Spinal cord (tissue), 10 donors: Measurements from ENCODE around the gene FKBP14. TPM values are rescaled to one million over a fixed set of nuclear protein-coding genes. Genes with fewer than 3 reads are reported as not detected.

Source experiments
- DNase-seq, 6 donors: peaks; one replicate each; pipeline versions ENCODE4 v3.0.0 to v3.0.0-alpha.2; 2013 to 2015; ENCODE audit warnings: low spot score in 6 of 6, low read depth in 4 of 6
- H3K27ac ChIP-seq: one replicate; pipeline ENCODE4 v1.5.1; 2013; ENCODE audit warnings: low read depth, low read length, control low read depth
- H3K27me3 ChIP-seq: one replicate; pipeline ENCODE4 v1.6.1; 2013; ENCODE audit warnings: low read length; ENCODE audit not compliant: control insufficient read depth, insufficient read depth
- H3K36me3 ChIP-seq: one replicate; pipeline ENCODE4 v1.6.1; 2013; ENCODE audit warnings: low read length; ENCODE audit not compliant: control insufficient read depth, insufficient read depth
- H3K4me1 ChIP-seq: one replicate; pipeline ENCODE4 v1.6.1; 2013; ENCODE audit warnings: low read length; ENCODE audit not compliant: control insufficient read depth, insufficient read depth
- H3K4me3 ChIP-seq: one replicate; pipeline ENCODE4 v1.5.1; 2013; ENCODE audit warnings: low read depth, low read length, control low read depth
- H3K9me3 ChIP-seq: one replicate; pipeline ENCODE4 v1.6.1; 2013; ENCODE audit warnings: low read length; ENCODE audit not compliant: control insufficient read depth, insufficient read depth
- WGBS: methylation state at CpG from one replicate; pipeline ENCODE4 v1.1.5; 2013; ENCODE audit warnings: missing lambda C conversion rate; ENCODE audit not compliant: insufficient coverage; 5-methylcytosine and 5-hydroxymethylcytosine counted together
- polyA plus RNA-seq, 2 donors: library from polyadenylated mRNA; unstranded; fragments of 120-200 nt; gene quantifications; one replicate each; pipeline ENCODE4 v1.2.1, GENCODE V29; 2013; ENCODE audit not compliant: insufficient read length in 2 of 2
- total RNA-seq, 2 donors: library from RNA; depleted of rRNA in 1 of 2; stranded (reverse); fragments of 120-200 nt in 1 of 2; fragments of >200 nt in 1 of 2; gene quantifications; one replicate each; pipeline versions ENCODE4 v1.2.3 to v1.2.4, GENCODE V29; 2013 to 2014
- donor health status: healthy.

Gene FKBP14
- total and polyA plus RNA-seq, 4 donors = 13.3 to 33.2 (median 22.3) TPM

GRCh38 chr7:30001998-30002397 is 24.5 kb downstream of the FKBP14 start:
- no CpG with 5 or more reads among the region's 2 CpGs for WGBS
- DNase-seq = peak in 1 of 6 donors; percentile 58
- no peak overlapping the region for H3K27ac ChIP-seq

GRCh38 chr7:29998489-29998888 is 28.0 kb downstream of the FKBP14 start:
- no peak overlapping the region for H3K4me3 ChIP-seq
- no peaks in the 10 kb centered on the region for H3K36me3 ChIP-seq
- no peaks in the 10 kb centered on the region for H3K4me1 ChIP-seq
- no peak for DNase-seq
- H3K27me3 ChIP-seq = no peaks in the 10 kb centered on the region
- H3K27ac ChIP-seq = no peak overlapping the region
- H3K9me3 ChIP-seq = peaks cover 2% of the 10 kb centered on the region

More at GRCh38 chr7:30001998-30002397, 24.5 kb downstream of the FKBP14 start:
- H3K4me3 ChIP-seq = no peak overlapping the region
- H3K9me3 ChIP-seq = no peaks in the 10 kb centered on the region
- H3K4me1 ChIP-seq = no peaks in the 10 kb centered on the region
- no peaks in the 10 kb centered on the region for H3K36me3 ChIP-seq
- H3K27me3 ChIP-seq = no peaks in the 10 kb centered on the region

- no peak for DNase-seq
- no peaks in the 10 kb centered on the region for H3K36me3 ChIP-seq
Observed at GRCh38 chr7:29996321-29996720, 30.2 kb downstream of the FKBP14 start.

GRCh38 chr7:29995652-29996051 is 30.9 kb downstream of the FKBP14 start:
- DNase-seq = no peak
- Histone ChIP-seq H3K27me3 (no peaks in the 10 kb centered on the region), H3K9me3 (peaks cover 3% of the 10 kb centered on the region), H3K36me3 (no peaks in the 10 kb centered on the region), H3K27ac (no peak overlapping the region), H3K4me3 (no peak overlapping the region), H3K4me1 (no peaks in the 10 kb centered on the region)

More at GRCh38 chr7:29996321-29996720, 30.2 kb downstream of the FKBP14 start:
- H3K4me3 ChIP-seq = no peak overlapping the region
- no peaks in the 10 kb centered on the region for H3K4me1 ChIP-seq
- peaks cover 3% of the 10 kb centered on the region for H3K9me3 ChIP-seq
- no peak overlapping the region for H3K27ac ChIP-seq
- no peaks in the 10 kb centered on the region for H3K27me3 ChIP-seq

GRCh38 chr7:29993140-29993539 is 33.4 kb downstream of the FKBP14 start:
- H3K27ac ChIP-seq = no peak overlapping the region
- no peak overlapping the region for H3K4me3 ChIP-seq
- WGBS = no CpG with 5 or more reads among the region's 4 CpGs
- H3K4me1 ChIP-seq = peaks cover 5% of the 10 kb centered on the region
- no peaks in the 10 kb centered on the region for H3K27me3 ChIP-seq
- no peaks in the 10 kb centered on the region for H3K36me3 ChIP-seq
- H3K9me3 ChIP-seq = peaks cover 3% of the 10 kb centered on the region
- DNase-seq = no peak

- Histone ChIP-seq H3K27me3 (no peaks in the 10 kb centered on the region), H3K9me3 (peaks cover 3% of the 10 kb centered on the region), H3K4me3 (no peak overlapping the region), H3K27ac (no peak overlapping the region), H3K4me1 (peaks cover 10% of the 10 kb centered on the region), H3K36me3 (no peaks in the 10 kb centered on the region)
- 96% methylated on average over 4 of the region's 5 CpGs for whole genome bisulfite sequencing
- no peak for DNase-seq
Observed at GRCh38 chr7:29991937-29992336, 34.6 kb downstream of the FKBP14 start.

- H3K9me3 ChIP-seq = peaks cover 3% of the 10 kb centered on the region
Observed at GRCh38 chr7:29990931-29991330, 35.6 kb downstream of the FKBP14 start.

GRCh38 chr7:29989257-29989995 is 37.1 kb downstream of the FKBP14 start, which contains the start of gene SCRN1:
SCRN1 (minus strand) TSS chr7:29989801; CDS start chr7:29969067, 20,734 bp downstream.
- H3K27ac ChIP-seq = peak within 1 kb of the TSS; percentile 82
- H3K27me3 ChIP-seq = no peaks in the 10 kb centered on the region
- peak within 1 kb of the TSS; percentile 87 for H3K4me3 ChIP-seq
- under 1% methylated on average over 69 of the region's 79 CpGs for WGBS
- peak in 2 of 6 donors; percentile 84 to 85 for DNase-seq
- H3K4me1 ChIP-seq = peaks cover 10% of the 10 kb centered on the region
- H3K9me3 ChIP-seq = peaks cover 3% of the 10 kb centered on the region
- no peaks in the 10 kb centered on the region for H3K36me3 ChIP-seq

More at GRCh38 chr7:29990931-29991330, 35.6 kb downstream of the FKBP14 start:
- H3K36me3 ChIP-seq = no peaks in the 10 kb centered on the region
- H3K4me3 ChIP-seq = no peak overlapping the region
- WGBS = 89% methylated on average over 4 of the region's 4 CpGs
- H3K27ac ChIP-seq = no peak overlapping the region
- H3K4me1 ChIP-seq = peaks cover 10% of the 10 kb centered on the region
- DNase-seq = no peak
- H3K27me3 ChIP-seq = no peaks in the 10 kb centered on the region

GRCh38 chr7:29988424-29989256 is 37.9 kb downstream of the FKBP14 start:
- WGBS = 1% methylated on average over 75 of the region's 75 CpGs
- Histone ChIP-seq H3K27ac (peak overlapping the region; percentile 82), H3K27me3 (no peaks in the 10 kb centered on the region), H3K36me3 (no peaks in the 10 kb centered on the region), H3K4me1 (peaks cover 10% of the 10 kb centered on the region), H3K9me3 (peaks cover 2% of the 10 kb centered on the region), H3K4me3 (peak overlapping the region; percentile 87)
- peak in 2 of 6 donors; percentile 85 to 90 for DNase-seq
